GM18517 (cell line): ENCODE data around the gene SLC24A3.
"Not testable (repeated sequence)": the region's sequence is repeated elsewhere in the genome, so short reads cannot be mapped to it uniquely, and the experiment has no call there.

ENCODE experiments used
- ATAC-seq: cut with Tn5 transposase; IDR thresholded peaks from one replicate; pipeline ENCODE4 v1.9.1; 2021; ENCODE audit warnings: mild to moderate bottlenecking, moderate library complexity; ENCODE audit not compliant: unreplicated experiment

The SLC24A3 gene

DNA sequence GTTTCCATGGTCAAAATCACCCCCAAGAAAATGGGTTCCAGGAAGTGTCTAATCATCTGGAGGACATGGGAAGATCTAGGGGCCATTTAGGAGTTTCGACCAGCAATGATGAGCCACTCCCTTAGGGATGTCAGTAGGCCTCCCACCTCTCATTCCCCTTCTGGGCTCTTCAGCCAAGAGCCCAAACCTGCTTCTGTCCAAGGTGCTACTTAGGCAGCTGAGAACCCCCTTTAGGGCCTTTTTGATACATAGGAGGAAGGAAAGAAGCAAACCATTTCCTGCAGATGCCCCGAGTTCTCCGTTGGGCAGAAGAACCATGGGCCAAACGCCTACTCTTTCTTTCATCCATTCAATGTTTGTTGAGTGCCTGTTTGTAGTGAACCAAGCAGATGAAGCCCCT, 404.2 kb downstream of the SLC24A3 start:
- no peak for ATAC-seq

DNA sequence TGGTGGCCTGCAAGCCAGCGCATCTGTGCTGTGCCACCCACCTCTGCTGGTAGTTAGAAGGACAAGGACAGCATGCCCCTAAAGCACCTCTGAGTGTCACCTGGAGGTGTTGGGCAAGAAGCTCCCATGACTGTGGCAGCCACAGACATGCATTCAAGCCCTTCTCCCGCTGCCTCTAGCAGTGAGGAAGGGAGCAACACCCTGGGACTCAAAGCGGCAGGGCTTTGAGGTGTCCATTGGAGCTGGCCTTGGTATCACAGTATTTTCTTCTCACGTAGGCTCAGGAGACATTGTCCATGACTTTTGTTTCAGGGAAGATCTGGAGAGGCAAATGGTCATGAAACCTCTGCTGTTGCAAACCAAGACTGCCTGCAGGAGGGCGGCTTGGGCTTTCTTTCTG, 404.8 kb downstream of the SLC24A3 start:
- no peak for ATAC-seq

GRCh38 chr20:19618711-19619110, 406.3 kb downstream of the SLC24A3 start:
- no peak for ATAC-seq

DNA sequence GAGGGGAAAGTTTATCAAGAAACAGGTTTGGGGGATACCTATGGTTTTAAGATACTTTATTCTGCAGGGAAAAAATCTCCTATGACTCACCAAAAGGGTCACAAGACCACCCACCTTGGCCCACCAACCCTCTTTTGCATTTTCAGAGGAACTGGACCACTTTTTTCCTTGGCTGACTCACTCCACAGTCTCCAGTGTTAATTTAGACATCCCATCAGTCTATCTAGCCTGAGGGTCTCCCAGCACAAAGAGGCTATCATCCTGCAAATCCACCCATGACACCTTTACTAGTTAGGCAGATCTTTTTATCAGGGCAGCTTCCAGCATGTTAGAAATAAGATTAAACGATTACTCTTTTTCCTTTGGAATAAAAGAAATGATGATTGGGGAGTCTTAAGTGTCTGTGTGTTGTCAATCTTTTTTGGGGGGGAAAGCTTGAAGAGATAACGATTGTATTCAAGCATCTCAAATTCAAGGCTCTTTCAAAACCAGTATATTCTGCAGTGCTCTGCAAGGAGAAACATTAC, 407.5 kb downstream of the SLC24A3 start:
- no peak for ATAC-seq

- ATAC-seq: no peak
Observed at GRCh38 chr20:19620446-19620845, 408.0 kb downstream of the SLC24A3 start.

DNA sequence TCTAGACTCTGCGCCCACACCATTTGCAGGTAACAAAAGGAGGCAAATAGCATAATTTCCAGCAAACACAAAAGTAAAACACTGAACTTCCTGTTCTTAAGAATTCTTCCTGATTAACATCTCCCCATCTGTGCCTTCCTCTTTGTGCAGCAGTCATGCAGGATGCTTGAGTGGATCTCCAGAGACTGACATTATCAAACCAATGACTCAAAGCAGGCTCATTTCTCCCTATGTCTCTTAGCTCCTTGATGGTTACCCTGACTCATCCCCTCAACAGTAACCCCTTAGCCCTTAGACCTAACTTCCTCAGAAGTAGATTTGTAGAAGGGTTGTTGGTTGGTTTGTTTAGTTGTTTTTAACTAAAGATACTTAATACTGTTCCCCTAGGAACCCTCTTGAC, 408.6 kb downstream of the SLC24A3 start:
- ATAC-seq: no peak

DNA sequence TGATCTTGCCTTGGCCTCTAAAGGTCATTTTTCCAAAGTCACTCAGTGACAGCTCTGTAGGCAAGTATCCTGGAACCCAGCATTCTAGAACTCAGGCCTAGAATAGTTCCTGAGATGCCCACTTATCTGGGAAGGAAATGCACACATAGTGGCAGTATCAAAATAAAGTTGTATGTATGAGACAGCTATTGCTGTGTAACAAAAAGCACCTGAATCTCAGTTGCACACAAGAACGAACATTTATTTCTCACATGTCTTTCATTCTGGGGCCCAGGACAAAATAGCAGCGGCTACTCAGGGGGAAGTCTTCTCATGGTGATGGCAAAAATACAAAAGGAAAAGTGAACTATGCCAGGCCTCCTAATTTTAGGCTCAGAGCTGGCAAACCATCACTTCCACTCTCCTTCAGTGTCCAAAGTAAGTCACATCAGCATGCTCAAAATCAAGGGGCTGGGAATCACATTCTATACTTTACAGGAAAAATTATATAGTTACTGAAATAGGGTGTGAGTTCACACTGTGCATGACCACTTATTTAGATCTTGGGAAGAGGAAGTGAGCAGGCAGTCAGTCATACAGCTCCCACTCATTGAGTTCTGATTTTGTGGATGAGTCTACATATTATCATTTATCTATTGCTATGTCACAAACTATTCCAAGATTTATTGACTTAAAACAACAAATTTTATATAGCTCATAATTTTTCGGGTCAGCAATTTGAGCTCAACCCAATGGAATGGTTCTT, 412.0 kb downstream of the SLC24A3 start:
- no peak for ATAC-seq

DNA sequence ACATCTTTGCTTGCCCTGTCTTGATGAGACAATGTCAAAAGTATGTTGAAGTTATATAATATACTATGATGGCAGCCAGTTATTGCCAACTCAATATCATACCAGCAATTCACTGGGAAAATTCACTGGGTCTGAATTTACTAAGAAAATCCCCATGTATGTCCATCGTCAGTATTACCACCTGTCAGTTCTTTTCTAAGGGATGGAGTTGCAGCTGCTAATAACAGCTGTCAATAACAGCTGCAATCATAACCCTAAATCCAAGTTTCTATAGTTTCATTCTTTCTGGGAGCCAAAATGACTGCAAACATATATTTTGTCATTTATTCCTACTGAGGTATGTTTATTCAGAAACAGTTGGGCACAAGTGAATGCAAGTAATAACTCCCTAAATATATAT, 413.0 kb downstream of the SLC24A3 start:
- ATAC-seq: no peak

GRCh38 chr20:19626896-19627295, 414.5 kb downstream of the SLC24A3 start:
- no peak for ATAC-seq

DNA sequence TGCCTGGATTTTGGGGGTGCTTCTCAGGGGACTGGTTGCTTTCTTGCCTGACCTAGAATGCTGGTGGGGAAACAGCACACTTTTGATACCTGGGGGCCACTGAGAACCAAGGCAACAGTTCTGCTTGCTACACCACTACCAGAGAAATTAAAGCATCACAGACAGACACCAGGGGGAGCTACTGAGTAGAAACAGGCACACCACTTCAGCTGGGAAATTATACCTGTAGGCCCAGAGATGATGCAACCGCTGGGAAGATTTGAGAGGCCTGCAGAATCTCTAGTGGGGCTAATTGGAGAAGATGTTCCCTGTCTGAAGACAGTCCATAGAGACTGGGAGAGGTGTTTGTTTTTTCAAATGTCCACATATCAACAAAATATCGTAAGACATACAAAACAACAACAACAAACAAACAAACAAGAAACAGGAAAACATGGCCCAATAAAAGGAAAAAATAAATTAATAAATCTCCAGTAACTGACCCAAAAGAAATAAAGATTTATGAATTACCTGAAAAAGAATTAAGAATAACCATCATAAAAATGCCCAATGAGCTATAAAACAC, 416.2 kb downstream of the SLC24A3 start:
- ATAC-seq: no peak

DNA sequence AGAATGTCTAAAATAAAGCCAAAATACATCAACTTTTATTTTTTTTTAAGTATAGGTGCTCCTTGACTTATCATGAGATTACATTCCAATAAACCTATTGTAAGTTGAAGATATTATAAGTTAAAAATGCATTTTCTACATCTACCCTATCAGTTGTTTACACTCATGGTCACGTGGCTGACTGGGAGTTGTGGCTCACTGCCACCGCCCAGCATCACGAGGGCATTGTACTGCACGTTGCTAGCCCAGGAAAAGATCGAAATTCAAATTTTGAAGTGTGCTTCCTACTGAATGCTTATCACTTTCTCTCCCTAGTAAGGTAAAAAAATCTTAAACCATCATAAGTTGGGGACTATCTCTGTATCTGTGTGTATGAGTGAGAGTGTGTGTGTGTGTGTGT, 419.0 kb downstream of the SLC24A3 start:
- ATAC-seq: no peak

DNA sequence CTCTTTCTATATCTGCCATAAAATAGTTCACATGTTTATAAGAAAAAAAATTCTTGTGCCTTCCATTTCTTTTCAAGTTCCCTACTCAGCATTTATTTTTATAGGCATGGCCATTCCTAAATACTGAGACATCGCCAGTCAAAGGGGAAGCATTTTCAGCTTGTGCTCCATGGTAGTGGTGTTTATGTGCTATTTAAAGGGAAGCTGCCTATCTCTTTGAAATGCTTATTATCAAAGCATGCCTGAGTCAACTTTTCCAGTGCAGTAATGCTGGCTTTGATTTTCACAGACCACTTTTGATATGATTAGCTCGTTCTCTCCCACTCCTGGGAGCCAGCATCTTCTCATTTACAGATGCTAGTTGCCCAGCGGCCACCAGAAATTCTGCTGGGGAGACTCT, 421.5 kb downstream of the SLC24A3 start:
- ATAC-seq: no peak

DNA sequence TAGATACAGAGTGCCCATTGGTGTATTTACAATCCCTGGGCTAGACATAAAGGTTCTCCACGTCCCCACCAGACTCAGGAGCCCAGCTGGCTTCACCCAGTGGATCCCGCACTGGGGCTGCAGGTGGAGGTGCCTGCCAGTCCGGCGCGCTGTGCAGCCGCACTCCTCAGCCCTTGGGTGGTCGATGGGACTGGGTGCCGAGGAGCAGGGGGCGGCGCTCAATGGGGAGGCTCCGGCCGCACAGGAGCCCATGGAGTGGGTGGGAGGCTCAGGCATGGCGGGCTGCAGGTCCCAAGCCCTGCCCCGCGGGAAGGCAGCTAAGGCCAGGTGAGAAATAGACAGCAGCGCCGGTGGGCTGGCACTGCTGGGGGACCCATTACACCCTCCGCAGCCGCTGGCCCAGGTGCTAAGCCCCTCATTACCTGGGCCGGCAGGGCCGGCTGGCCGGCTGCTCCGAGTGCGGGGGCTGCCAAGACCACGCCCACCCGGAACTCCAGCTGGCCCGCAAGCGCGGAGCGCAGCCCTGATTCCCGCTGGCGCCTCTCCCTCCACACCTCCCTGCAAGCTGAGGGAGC, 427.1 kb downstream of the SLC24A3 start:
- ATAC-seq: not testable (repeated sequence)

DNA sequence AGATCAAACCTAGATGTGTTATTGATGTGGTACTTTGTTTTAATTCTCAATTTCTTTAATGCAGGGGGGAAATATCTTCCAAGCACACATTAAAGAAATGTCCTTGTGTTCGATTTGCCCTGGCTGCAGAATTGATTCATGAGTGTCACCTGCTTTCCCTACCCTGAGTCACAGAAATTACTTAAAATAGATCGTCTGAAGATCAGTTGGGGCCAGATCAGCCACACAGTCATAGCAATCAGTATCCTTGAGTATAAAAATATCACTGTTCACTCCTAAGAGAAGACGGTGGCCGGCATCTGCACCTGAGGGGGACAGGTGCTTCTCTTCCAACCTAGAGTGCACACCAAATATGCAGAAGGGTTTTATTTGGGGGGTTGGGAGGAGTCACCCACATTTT, 430.4 kb downstream of the SLC24A3 start:
- no peak for ATAC-seq

- no peak for ATAC-seq
Observed at GRCh38 chr20:19644085-19644484, 431.6 kb downstream of the SLC24A3 start.

DNA sequence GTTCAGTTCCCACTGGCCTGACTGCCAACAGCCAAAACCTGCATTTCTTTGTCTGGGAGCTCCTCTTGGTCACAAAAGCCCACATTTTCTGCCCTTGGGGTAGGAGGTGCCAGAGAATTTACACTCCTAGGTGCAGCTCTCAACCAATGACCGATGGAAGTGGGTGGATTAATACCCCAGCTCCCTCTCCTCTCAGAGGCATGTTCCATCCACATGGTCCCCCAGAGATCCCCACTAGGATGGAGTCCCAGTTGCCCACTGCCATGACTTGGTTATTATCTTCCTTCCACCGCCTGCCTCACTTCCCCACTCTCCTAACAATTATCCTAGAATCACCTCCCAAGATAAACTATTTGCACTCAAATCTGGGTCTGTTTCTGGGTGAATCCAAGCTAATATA, 434.5 kb downstream of the SLC24A3 start:
- no peak for ATAC-seq

GRCh38 chr20:19648024-19648423, 435.6 kb downstream of the SLC24A3 start:
- no peak for ATAC-seq

- no peak for ATAC-seq
Observed at GRCh38 chr20:19649041-19649440, 436.6 kb downstream of the SLC24A3 start.

GRCh38 chr20:19652591-19653026, 440.2 kb downstream of the SLC24A3 start:
- peak; percentile 61 for ATAC-seq

- ATAC-seq: no peak
Observed at GRCh38 chr20:19653327-19653726, 440.9 kb downstream of the SLC24A3 start.

DNA sequence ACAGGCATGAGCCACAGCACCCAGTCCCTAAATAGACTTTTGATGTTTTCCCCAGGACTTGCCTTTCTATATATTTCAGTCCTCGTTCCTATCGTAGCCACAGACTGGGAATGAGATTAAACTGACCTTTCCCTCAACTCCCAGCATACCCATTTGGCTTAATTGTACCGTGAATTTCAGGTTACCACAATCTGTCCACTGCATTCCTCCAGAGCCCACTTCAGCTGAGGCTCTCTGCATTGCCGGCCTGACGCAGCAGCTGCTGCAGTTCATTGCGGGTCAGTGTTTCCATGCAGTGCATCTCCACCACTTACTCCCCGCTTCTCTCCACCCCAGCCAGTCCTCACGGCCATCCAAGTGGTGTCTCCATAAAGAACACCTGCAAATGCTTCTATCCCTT, 442.5 kb downstream of the SLC24A3 start:
- no peak for ATAC-seq

DNA sequence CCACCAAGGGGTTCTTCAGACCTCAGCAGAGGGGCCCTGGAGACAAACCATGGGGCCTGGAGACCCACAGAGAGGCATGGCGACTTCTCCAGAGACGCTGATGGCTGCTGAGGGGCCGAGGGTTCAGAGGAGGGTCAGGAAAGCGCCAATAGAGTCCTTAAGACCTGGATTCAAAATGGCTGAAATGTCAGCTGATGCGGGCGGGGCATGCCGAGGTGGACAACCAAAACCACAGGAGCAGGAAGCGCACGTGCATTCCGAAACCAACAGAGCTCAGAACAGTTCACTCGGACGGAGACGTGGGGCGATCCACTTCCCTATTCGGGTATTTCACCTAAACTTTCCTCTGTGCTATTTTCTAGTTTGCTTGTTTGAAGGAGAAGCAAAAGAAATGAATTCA, 445.7 kb downstream of the SLC24A3 start:
- ATAC-seq: peak; percentile 84
